Esophagus muscularis mucosa (tissue), 3 donors: Measurements from ENCODE around the gene TFPI2.

Experiments used
- CTCF ChIP-seq, 3 experiments: fragments of 200-600 bp in 2 of 3; fragments of 450-650 bp in 1 of 3; sonication (generic) in 2 of 3; IDR thresholded peaks; one replicate each; pipeline ENCODE4 v1.5.1; 2017 to 2019; ENCODE audit warnings: antibody characterized with exemption in 3 of 3, mild to moderate bottlenecking in 2 of 3, moderate library complexity in 1 of 3
- EP300 ChIP-seq: sonication (generic); formaldehyde crosslinking; IDR thresholded peaks from one replicate; pipeline ENCODE4 v1.6.1; 2017; ENCODE audit warnings: antibody characterized with exemption

GRCh38 chr7:93866886-93867285 lies 23.7 kb downstream of the TFPI2 start:
- TF ChIP-seq CTCF (IDR thresholded peaks at IDR 0.05) (no peak), EP300 (no peak)
